KMS-11 (cell line): ENCODE data around the gene MT1G.
"Not testable (repeated sequence)": the region's sequence is repeated elsewhere in the genome, so short reads cannot be mapped to it uniquely, and the experiment has no call there.

Experiments
- H2AFZ ChIP-seq: fragments of 200-600 bp; sonication (generic); 2 replicates; pipeline ENCODE4 v1.6.1; 2016; ENCODE audit warnings: antibody characterized with exemption, mixed run types, low read depth
- H3K27ac ChIP-seq: fragments of 200-600 bp; sonication (generic); 2 replicates; pipeline ENCODE4 v1.6.1; 2016; ENCODE audit warnings: mild to moderate bottlenecking, mixed run types
- H3K27me3 ChIP-seq: fragments of 200-600 bp; sonication (generic); 2 replicates; pipeline ENCODE4 v1.6.1; 2017; ENCODE audit warnings: mild to moderate bottlenecking, low read depth, mixed run types, moderate library complexity; ENCODE audit not compliant: insufficient read depth
- H3K36me3 ChIP-seq: fragments of 200-600 bp; sonication (generic); 2 replicates; pipeline ENCODE4 v1.6.1; 2017; ENCODE audit warnings: mild to moderate bottlenecking, mixed run types; ENCODE audit not compliant: insufficient read depth
- H3K4me1 ChIP-seq: fragments of 200-600 bp; sonication (generic); 2 replicates; pipeline ENCODE4 v1.6.1; 2016; ENCODE audit warnings: mild to moderate bottlenecking, low read depth, mixed run types; ENCODE audit not compliant: poor library complexity, severe bottlenecking
- H3K4me2 ChIP-seq: fragments of 200-600 bp; sonication (generic); 2 replicates; pipeline ENCODE4 v1.7.0; 2016; ENCODE audit warnings: mild to moderate bottlenecking, mixed run types
- H3K4me3 ChIP-seq: fragments of 200-600 bp; sonication (generic); IDR thresholded peaks from 2 replicates; pipeline ENCODE4 v1.6.1; 2017; ENCODE audit warnings: low read depth, low read length, mixed read lengths; ENCODE audit not compliant: insufficient read depth
- H3K79me2 ChIP-seq: fragments of 200-600 bp; sonication (generic); 2 replicates; pipeline ENCODE4 v1.6.1; 2016; ENCODE audit warnings: low read depth, mixed run types; ENCODE audit not compliant: insufficient read depth
- H3K9ac ChIP-seq: fragments of 200-600 bp; sonication (generic); 2 replicates; pipeline ENCODE4 v1.6.1; 2016; ENCODE audit warnings: mild to moderate bottlenecking, mixed run types
- H4K20me1 ChIP-seq: fragments of 200-600 bp; sonication (generic); 2 replicates; pipeline ENCODE4 v1.6.1; 2016; ENCODE audit warnings: mild to moderate bottlenecking, mixed run types; ENCODE audit not compliant: insufficient read depth
- TF ChIP-seq, protein P1 (sequence below): fragments of 200-600 bp; sonication (generic); conservative IDR thresholded peaks from 2 replicates; pipeline ENCODE4 v1.6.1; 2017; ENCODE audit warnings: low read depth, mild to moderate bottlenecking, antibody characterized with exemption, low read length, moderate library complexity, mixed read lengths

MT1G gene

DNA sequence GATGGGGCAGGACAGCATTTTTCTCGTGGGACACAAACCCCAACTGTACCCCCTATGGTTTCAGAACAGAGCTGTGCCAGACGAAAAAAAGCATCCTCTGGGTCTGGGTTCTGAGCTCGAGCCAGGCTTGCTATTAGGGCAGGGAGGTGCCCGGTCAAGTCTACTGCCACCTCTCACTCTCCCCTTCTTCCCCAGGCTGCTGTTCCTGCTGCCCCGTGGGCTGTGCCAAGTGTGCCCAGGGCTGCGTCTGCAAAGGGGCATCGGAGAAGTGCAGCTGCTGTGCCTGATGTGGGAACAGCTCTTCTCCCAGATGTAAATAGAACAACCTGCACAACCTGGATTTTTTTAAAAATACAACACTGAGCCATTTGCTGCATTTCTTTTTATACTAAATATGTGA is 41.2 kb downstream of the MT1G start:
- no peaks in the 10 kb centered on the region for H3K79me2 ChIP-seq
- no peak overlapping the region for H3K4me3 ChIP-seq
- TF ChIP-seq, protein P1, sequence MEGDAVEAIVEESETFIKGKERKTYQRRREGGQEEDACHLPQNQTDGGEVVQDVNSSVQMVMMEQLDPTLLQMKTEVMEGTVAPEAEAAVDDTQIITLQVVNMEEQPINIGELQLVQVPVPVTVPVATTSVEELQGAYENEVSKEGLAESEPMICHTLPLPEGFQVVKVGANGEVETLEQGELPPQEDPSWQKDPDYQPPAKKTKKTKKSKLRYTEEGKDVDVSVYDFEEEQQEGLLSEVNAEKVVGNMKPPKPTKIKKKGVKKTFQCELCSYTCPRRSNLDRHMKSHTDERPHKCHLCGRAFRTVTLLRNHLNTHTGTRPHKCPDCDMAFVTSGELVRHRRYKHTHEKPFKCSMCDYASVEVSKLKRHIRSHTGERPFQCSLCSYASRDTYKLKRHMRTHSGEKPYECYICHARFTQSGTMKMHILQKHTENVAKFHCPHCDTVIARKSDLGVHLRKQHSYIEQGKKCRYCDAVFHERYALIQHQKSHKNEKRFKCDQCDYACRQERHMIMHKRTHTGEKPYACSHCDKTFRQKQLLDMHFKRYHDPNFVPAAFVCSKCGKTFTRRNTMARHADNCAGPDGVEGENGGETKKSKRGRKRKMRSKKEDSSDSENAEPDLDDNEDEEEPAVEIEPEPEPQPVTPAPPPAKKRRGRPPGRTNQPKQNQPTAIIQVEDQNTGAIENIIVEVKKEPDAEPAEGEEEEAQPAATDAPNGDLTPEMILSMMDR: no peak
- no peak overlapping the region for H3K27ac ChIP-seq
- no peaks in the 10 kb centered on the region for H3K27me3 ChIP-seq
- no peaks in the 10 kb centered on the region for H3K36me3 ChIP-seq
- no peaks in the 10 kb centered on the region for H3K4me1 ChIP-seq
- no peak overlapping the region for H3K4me2 ChIP-seq
- no peaks in the 10 kb centered on the region for H4K20me1 ChIP-seq
- H2AFZ ChIP-seq: no peak overlapping the region
- H3K9ac ChIP-seq: no peak overlapping the region

DNA sequence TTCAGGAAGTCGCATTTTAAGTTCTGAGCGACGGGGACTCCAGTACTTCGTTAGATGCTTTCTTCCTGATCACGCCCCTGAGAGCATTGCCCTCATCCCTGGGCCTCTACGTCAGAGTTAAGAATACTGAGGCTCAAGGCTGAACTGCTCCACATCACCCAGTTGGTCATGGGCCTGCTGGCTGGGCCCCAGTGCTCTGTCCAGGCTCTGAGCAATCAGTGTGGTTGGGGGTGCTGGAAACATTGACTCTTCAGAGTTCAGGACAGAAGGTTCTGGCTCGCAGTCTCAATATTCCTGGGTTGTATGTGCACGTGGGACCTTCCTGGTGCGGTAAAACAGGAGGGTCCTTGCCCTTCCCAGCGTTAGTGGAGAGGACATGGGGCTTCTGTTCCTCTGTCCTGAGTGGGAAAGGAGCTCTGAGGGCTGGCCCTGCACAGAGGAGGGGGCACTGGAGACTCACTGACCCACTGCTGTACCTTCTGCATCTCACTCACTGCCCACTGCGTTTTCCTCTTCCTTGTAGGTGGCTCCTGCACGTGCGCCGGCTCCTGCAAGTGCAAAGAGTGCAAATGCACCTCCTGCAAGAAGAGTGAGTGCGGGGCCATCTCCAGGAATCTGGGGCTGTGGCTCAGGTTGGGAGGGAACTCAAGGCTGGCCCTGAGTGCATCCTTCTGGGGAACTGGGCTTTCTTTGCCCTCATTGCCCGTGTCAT is 41.8 kb downstream of the MT1G start:
- Histone ChIP-seq H2AFZ (no peak overlapping the region), H4K20me1 (no peaks in the 10 kb centered on the region), H3K9ac (no peak overlapping the region), H3K79me2 (no peaks in the 10 kb centered on the region), H3K4me3 (no peak overlapping the region), H3K36me3 (no peaks in the 10 kb centered on the region), H3K27me3 (no peaks in the 10 kb centered on the region), H3K4me1 (no peaks in the 10 kb centered on the region), H3K27ac (no peak overlapping the region), H3K4me2 (no peak overlapping the region)
- TF ChIP-seq, protein P1: no peak

DNA sequence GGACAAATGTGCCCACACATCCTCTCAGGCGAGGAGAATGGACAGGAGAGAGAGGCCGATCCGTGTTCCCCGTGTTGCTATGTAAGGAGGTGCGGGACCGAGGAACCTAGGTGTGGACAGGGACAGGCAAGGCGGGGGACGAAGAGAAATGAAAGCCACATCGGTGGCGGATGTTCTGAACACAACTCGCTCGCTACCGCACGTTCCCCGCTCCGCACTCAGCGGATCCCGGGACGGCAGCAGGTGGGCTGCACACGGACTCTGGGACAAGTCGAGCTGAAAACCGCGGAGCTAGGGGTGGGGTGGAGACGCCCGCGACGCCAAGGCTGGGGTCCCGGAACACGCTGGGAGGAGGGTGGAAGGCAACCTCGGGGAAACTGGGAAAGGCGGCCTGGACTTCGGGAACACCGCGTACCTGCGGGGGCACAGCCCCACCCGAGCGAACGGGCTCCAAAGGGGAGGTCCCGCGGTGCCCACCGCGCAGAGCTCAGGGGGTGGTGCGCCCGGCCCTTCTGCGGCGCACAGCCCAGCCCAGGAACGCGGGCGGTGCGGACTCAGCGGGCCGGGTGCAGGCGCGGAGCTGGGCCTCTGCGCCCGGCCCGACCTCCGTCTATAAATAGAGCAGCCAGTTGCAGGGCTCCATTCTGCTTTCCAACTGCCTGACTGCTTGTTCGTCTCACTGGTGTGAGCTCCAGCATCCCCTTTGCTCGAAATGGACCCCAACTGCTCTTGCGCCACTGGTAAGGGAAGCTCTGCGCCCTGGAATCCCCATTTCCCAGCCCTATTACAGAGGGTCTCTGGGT is 42.5 kb downstream of the MT1G start, which contains the start of gene MT1E:
Gene MT1E (plus strand): TSS at position 642 of the 803 bp plus-strand sequence. CDS start 71 bp downstream, at position 713.
- H3K36me3 ChIP-seq: no peaks in the 10 kb centered on the region
- no peak within 1 kb of the TSS for H3K9ac ChIP-seq
- H3K4me1 ChIP-seq: no peaks in the 10 kb centered on the region
- TF ChIP-seq, protein P1: no peak
- H3K79me2 ChIP-seq: no peaks in the 10 kb centered on the region
- no peaks in the 10 kb centered on the region for H4K20me1 ChIP-seq
- no peak within 1 kb of the TSS for H3K4me2 ChIP-seq
- no peaks in the 10 kb centered on the region for H3K27me3 ChIP-seq
- H3K27ac ChIP-seq: no peak within 1 kb of the TSS
- no peak within 1 kb of the TSS for H3K4me3 ChIP-seq
- no peak within 1 kb of the TSS for H2AFZ ChIP-seq

DNA sequence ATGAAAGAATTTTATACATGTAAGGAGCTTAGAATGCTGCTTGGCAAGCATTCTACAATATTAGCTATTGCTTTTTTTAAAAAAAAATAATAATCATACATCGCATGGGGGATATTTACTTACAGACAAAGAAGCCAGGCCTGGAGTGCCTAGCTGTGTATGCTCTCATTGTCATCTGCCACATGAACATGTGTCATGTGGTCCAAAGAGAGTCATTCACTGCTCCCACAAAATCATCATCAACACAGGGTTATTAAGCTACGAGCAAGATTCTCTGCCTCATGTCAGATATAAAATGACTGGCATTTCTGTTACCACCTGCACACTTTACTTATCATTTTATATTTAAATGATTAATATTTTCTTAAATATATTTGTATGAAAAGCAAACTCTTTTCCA is 44.2 kb downstream of the MT1G start:
- H3K4me1 ChIP-seq: no peaks in the 10 kb centered on the region
- H3K9ac ChIP-seq: no peak overlapping the region
- no peaks in the 10 kb centered on the region for H4K20me1 ChIP-seq
- H3K4me2 ChIP-seq: no peak overlapping the region
- no peak overlapping the region for H2AFZ ChIP-seq
- no peak overlapping the region for H3K4me3 ChIP-seq
- TF ChIP-seq, protein P1: no peak
- no peaks in the 10 kb centered on the region for H3K27me3 ChIP-seq
- no peaks in the 10 kb centered on the region for H3K36me3 ChIP-seq
- no peaks in the 10 kb centered on the region for H3K79me2 ChIP-seq
- no peak overlapping the region for H3K27ac ChIP-seq

DNA sequence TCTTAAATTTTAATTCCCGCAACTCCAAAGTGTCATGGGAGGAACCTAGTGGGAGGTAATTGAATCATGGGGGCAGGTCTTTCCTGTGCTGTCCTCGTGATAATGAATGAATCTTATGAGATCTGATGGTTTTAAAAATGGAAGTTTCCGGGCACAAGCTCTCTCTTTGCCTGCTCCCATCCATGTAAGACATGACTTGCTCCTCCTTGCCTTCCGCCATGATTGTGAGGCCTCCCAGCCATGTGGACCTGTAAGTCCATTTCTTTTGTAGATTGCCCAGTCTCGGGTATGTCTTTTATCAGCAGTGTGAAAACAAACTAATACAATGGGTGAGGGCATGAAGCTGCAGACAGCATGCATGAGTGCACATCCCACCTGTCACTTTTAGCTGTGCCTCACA is 44.7 kb downstream of the MT1G start:
- H3K36me3 ChIP-seq, H3K4me2 ChIP-seq, H4K20me1 ChIP-seq, H3K79me2 ChIP-seq, H3K27ac ChIP-seq, H3K27me3 ChIP-seq, H2AFZ ChIP-seq, H3K4me1 ChIP-seq, H3K4me3 ChIP-seq, H3K9ac ChIP-seq: not testable (repeated sequence)

DNA sequence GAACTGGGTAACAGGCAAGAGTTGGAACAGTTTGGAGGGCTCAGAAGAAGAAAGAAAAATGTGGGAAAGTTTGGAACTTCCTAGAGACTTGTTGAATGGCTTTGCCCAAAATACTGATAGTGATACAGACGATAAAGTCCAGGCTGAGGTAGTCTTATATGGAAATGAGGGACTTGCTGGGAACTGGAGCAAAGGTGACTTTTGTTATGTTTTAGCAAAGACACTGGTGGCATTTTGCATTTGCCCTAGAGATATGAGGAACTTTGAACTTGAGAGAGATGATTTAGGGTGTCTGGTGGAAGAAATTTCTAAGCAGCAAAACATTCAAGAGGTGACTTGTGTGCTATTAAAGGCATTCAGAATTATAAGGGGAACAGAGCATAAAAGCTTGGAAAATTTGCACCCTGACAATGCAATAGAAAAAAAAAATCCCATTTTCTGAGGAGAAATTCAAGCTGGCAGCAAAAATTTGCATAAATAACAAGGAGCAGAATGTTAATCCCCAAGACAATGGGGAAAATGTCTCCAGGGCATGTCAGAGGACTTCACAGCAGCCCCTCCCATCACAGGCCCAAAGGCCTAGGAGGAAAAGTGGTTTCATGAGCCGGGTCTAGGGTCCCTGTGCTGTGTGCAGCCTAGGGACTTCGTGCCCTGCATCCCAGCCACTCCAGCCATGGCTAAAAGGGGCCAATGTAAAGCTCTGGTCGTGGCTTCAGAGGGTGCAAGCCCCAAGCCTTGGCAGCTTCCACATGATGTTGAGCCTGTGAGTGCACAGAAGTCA is 46.0 kb downstream of the MT1G start:
- not testable (repeated sequence) for H3K79me2 ChIP-seq, H2AFZ ChIP-seq, H3K4me3 ChIP-seq, H3K9ac ChIP-seq, H3K4me2 ChIP-seq, H3K27ac ChIP-seq, H3K36me3 ChIP-seq, H3K27me3 ChIP-seq, H4K20me1 ChIP-seq, H3K4me1 ChIP-seq
